ENCODE data around the gene CDC5L.

CDC5L gene

DNA sequence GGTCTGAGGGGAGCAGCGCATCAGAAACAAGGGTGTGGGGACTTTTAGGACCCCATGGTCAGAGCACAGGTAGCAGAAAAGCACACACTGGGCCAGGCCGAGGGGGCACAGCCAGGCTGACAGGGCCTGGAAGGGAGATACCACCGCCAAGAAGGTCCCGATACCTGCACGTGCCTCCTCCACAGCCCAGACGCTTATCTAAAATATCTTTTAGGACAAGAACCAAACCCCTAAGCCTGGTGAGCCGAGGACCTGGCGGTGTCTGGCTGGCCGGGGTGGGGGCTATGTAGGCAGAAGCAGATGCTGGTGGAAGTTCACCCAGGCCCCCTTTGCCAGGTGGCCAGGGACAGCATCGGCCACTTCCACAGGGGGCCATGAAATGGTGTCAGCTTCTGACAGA is 89.3 kb downstream of the CDC5L start:
- no peak for DNase-seq

DNA sequence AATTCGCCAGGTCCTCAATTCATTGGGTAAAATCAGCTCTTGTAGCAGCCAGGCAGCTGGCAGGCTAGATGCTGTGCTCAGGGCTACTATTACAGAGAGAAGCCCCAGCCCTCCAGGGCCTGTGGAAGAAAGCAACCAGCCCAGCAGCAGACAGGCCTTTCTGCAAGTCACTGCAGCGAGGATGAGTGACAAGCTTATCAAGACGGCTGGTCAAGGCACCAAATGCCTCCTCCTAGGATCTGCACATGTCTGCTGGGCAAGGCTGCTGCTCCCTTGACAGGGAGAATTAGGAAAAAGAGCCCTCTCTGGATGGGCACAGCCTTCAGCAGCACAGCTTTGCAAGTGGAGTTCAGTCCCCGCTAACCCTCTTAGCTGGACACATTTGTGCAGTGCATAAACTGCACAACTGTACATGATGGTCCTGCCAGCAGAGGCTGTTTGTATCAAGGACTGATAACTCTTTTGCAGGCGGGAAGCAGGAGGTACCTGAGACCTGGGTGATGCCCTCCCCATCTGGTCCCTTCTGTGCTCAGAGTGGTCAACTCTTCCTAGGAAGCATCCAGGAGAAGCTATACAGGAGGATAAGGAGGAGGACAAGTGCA is 89.9 kb downstream of the CDC5L start:
- DNase-seq: no peak

DNA sequence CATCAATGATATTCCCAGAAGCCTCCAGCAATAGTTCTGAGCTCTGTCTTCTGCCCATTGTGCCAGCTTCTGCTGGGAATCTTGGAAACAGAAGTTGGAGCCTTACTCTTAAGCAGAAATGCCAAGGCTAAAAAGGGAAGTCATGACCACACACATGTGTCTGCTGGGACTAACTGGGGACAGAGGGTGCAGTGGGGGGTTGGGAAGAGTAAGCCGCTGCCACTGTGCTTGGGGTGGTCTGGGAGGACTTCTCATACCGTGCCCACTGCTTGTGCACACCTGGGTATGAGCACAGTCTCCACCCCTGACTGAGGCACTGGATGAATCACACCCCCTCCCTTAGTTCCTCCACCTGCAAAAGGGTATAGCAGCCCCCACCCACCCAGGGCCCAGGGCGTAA is 90.7 kb downstream of the CDC5L start:
- no peak for DNase-seq

DNA sequence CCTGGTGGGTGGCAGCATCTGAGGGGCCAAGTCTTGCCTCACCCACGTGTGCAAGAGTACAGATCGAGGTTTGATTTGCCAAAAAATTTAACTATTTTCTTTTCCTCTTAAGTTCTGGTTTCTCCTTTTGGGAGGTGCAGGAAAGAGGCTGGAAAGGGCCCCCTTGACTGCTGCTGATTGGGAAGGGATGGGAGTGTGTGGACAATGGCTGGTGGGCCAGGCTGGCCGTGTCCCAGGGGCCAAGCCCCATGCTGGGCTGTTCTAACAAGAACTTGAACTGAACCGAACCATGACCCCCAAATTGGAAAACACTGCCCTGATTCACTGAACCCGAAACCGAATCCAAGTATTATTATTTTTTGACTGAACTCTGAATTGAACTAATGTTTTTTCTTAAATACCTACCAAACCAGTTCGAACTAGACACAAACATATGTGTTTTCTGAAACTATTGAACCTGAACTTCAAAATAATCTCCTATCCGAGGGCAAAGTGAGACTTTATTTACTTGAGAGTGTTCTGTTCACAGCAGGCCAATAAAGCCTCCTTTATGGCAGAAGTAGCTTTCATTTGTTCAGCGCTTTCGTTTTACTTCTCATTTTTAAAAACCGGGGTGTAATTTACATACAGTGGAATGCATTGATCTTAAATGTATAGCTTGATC is 91.2 kb downstream of the CDC5L start:
- DNase-seq: no peak

DNA sequence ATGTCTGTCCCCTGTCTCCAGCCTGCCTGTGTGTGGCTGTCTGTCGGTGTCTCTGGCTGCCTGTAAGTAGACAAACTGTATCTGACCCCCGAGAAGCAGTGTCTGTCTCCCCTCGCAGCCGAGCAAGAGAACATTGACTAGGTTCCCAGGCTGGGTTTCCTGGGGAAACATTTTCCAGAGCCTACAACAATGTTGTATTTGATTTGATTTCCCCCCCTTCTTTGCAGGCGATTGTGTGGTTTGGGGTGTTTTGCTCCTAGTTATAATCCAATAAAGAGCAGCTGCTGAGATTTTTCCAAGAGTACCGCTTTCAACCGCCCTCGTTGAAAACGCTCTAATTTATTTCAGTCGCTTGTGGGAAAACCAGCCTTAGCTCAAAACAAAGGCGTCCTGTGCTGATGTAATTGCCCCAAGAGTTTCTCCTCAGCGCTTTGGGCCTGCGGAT is 92.6 kb downstream of the CDC5L start:
- DNase-seq: no peak

DNA sequence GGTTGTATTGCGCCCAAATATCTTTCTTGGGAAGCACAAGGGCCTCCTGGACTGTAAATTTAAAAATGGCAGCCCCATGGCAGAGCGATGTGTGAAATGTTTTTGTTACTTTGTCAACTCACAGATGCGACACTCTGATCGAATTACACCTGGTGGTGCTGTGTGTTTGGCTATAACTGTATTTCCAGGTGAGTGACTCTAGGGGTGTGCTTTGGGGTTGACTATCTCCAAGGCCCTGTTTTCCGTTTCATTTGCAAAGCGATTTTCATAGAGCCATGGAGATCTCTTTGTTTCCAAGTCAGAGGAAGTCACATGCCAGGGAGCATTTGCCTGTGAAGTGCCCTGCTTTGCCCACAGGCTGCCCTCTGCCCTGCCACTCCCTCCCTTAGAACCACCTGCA is 93.5 kb downstream of the CDC5L start:
- DNase-seq: no peak

DNA sequence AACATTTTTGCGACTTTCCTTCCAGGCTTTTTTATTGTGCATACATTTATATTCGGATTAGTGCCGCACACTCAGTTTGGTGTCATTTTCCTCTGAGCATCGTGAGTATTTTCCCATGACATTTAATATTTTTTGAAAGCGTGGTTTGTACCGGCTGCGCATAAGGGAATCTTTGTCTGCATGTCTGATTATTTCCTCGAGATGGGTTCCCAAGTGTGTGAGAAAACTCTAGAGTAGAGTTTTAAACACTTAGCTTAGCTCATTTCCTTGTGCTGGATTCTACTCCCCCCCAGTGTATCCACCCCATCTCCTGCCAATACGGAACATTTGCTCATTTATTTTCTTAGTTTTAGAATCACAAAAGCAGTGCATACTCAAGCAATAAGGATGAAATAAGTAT is 94.3 kb downstream of the CDC5L start:
- no peak for DNase-seq

DNA sequence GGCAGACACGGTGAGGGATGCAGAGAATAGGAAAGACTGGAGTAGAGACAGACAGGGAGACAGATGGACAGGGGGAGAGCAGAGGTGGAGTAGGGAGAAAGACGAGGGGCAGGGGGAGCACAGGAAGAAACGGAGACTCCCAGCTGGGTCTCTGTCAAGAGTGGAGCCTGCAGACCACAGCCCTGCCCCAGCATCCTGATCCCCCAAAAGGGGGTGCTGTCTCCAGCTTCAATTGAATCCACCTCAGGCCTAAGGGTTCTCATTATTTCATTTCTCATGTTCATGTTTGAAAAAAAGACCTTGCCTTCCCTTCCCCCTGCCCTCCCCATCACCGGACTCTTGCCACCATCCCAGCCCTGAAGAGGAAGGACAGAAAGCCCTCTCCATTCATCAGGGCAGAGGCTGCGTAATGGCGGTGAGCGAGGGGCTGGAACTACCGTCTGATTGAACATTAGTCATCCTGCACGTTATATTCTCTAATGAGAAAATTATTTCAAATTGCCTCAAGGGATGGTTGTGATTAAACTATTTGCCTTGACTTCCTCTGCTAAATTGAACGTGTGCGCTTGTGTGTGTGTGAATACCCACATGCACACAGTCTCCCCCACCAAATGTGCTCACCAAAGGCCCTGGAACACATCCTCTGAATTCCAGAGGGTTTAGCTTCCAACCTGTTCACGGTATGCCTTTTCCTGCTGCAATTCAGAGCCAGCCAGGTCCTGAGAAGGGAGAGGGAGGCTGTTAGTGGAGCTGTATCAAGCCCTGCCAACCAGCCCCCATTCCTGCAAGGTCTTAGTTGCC is 98.3 kb downstream of the CDC5L start:
- no peak for DNase-seq

DNA sequence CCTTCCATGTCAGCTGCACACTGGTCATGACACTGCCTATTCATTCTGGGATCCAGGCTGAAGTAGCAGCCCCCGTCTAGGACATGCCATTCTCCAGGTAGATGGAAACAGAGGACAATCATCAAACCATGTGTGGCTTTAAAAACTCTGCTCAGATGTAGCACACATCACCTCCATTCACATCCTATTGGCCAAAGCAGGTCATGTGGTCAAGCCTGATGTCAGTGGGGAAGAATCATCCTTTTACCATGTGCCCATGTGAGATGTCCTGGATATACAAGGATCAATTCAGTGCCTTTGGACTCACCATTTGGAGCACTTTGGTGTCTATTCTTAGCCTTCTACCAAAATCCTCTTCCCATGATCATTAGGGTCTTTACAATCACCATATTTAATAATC is 99.5 kb downstream of the CDC5L start:
- no peak for DNase-seq

DNA sequence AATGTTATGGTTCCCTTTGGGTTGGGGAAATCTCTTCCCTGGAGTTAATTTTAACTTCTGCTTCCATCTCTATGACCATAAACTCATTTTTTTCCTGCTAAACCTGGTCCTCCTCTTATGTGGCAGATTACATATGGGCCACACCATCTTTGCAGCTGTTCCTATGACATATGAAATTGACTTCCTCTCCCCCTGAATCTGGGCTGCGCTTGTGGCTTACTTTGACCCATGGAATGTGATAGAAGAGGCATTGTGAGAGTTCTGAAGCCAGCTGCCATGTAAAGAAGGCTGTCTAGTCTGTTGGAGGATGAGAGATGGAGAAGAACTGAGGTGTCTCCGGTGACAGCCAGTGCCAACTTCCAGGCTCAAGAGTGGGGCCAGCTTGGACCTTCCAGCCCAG is 100.1 kb downstream of the CDC5L start:
- DNase-seq: no peak

DNA sequence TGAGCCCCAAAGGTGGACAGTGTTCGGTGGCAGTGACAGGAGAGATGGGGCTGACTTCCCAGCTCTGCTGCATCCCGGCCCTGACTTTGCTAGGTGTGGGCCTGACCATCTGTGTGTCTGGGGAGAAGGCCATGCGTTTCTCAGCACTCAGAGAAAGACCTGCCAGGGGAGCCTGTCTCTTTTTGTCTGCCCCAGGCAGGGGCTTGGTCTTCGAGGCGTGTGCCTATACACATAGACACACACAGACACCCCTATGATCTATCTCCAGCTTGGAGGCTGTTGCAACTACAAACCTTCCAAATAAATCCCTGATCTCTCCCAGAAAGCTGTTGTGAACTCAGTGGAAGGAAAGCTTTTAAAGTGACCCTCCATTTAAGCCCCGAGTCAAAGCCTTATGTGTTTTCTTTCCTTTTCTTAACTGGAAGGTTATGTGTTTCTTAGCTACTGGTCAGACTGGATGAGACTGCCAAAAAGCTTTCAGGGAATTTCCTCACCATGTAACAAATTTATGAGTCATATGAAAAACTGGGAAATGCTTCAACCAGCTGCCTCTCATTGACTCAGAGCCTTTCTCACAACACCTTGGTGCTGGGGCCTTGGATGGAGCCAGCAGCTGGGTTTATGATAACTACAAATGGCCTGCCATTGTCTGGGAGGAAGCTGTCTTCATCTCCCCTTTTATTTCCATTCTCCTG is 102.6 kb downstream of the CDC5L start:
- no peak for DNase-seq

DNA sequence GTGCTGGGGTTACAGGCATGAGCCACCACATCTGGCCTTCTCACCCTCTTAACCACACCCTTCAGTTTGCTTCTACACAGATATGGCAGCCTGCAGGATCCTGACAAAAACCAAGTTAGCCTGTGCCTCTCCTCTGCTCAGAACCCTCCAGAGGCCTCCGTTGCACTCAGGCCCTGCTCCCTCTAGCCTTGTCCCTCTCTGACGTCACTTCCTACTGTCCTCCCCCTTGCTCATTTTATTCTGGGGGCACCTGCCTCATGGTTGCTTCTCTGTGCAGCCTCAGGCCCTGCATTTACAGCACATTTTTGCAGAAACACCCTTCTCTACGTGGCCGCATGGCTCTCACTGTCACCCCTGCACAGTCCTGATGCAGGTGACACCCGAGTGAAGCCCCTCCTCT is 105.6 kb downstream of the CDC5L start:
- no peak for DNase-seq

DNA sequence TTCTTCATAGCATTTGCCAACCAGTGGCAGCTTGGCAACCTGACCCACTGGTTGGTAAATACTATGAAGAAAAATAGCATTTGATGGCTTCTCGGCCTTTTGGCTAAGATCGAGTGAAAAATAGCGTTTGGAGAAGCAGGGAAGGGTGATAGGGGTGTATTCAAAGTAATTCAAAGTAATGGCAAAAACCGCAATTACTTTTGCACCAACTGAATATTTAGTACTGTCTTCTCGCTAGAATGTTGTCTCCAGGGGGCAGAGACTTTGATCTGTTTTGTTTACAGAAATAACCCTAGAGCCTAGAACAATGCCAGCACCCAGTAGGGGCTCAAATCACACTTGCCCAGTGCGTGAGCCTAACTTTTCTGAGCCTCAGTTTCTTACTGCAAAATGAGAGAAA is 106.1 kb downstream of the CDC5L start:
- DNase-seq: no peak

DNA sequence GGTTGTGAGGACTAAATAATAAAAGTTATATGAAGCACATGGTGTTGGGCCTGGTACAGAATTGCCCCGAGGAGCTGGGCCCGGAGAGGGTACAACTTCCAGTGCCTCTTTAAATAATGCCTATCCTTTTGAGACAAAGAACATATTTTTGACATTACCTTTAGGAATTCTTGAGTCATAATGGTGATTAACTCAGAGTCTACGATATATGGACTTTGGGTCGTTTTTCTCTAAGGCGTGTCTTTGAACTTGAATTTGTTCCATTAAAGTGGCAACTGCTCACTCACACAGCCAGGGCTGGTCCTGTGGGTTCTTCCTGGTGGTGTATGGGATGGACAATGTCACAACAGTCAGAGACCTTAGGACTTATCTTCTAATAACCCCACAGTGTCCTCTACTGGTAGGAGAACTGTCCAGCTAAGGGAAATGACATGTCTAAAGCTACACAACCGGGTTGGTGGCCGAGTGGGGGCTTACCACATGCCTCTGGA is 106.5 kb downstream of the CDC5L start:
- no peak for DNase-seq

DNA sequence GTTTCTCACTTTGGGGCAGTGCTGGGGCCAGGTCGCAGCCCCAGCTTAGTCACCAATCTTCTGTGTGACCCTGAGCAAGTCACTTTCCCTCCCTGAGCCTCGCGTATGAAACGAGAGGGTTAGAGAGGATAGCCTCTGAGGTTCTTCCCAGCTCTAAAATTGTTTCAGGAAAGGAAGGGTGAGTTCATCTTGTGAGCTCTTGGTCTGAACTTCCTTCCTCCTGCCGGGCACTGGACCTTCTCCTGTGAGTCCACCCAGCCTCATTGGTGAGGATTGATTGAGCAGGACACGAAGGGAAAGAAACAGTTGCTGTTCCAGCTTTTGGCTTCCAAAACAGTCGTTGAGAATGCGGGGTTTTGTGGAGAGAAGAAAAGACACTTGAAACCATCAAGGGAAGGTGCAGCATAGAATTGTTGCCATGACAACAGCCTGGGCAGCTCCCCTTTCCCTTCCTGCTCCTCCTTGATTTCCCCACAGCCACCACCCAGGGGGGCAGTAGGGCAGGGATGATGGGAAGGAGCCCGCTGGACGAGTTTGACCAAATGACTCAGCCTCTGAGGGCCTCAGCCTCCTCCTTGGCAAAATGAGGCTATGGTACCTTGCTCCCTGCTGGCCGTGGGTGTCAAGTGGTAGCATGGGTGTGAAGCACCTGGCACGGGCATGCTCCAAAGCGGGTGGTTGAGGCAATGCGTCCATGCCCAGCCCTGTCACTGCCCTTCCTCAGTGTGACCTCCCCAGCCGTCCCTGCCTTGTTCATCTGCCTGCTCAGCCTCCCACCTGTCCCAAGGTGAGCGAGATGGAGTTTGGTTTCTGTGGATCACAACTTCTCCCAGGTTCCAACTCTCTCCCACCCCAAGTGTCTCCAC is 107.8 kb downstream of the CDC5L start:
- DNase-seq: no peak

DNA sequence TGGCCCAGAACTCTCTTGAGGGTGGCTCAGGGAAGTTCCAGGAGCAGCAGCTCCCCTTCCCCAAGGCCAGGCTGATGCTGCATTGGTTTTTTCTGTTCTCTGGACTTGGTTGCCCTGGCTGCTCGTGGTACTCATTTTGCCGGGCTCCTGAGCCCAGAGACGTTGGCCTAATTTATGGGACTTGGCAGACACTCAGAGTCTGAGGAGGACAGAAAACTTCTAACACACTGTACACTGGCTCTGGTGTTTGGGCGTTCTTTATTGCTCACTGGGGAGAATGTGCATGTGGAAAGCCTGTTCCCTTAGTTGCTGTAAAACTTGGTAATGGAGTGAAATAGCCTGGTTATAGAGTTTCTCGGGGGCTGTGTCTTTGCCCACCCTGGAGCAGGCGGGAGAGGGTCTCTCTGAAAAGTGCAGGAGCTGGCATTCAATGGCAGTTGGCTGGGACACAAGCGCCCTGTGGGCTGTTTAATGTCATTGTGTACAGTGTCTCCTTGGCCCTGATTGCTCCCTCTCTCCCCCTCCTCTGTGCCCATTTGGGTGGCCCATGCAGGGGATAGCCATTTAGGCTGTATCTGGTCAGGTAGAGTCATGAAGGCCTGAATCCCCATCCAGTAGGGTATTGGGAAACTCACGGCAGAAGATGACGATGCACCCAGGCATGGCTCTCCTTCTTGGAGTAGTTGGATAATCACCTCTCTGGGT is 109.3 kb downstream of the CDC5L start:
- no peak for DNase-seq

DNA sequence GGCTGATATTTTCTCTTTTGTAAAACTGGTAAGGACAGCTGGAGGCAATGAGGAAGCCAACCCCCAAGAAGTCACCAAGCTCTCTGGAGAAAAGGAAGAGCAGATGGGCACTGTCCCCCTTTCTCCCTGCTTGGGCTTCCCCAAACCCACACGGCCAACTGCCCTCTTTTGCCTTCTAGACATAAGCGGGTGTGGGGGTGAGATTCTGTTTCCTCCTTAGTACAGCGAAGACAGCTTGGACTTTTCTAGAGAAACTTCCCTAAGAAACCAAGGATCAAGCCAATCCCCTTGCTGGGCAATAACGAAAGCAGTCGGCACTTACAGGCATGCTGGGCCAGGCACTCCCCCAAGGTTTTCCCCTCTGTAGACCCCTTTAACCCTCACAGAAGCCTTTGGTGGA is 110.3 kb downstream of the CDC5L start:
- DNase-seq: no peak

DNA sequence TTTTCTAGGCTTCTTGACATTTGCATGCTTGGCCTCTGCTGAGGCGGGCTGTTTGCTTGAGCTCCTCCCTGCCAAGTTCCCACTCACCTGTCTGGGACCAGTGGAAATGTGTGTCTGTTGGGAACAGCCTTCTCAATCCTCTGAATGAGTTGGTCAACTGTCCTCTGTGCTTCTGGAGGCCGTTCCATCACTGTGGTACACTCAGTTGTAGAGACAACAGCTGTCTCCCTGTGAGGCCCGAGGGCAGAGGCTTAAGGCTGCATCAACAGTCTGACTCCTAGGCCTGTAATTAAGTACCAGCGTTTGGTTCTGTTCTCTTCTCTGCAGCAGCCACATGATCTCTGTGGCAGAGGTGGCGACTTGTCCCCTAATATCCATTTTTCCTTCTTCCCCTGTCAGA is 110.9 kb downstream of the CDC5L start:
- DNase-seq: no peak

DNA sequence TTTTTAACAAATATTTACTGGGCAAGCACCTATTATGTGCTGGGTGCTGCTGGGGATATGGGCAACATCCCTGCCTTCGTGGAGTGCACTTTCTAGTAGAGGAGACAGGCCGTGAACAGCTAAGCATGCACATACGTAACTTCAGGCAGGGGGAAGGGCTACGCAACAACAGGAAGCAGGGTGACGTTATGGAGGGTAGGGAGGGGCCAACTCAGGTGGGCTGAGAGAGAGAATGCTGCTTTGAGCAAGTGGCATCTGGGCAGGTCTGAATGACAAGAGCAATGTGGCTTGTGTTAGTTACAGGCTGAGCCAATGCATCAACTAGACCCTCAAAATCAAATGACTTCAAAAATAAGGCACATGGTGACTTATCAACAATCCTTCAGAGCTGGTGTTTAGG is 112.1 kb downstream of the CDC5L start:
- DNase-seq: no peak
